Fibroblast of skin of back (primary cell): ENCODE data around the gene APC.

Experiments used
- DNase-seq: peaks from one replicate; pipeline ENCODE4 v3.0.0-alpha.2; 2013

The APC gene

DNA sequence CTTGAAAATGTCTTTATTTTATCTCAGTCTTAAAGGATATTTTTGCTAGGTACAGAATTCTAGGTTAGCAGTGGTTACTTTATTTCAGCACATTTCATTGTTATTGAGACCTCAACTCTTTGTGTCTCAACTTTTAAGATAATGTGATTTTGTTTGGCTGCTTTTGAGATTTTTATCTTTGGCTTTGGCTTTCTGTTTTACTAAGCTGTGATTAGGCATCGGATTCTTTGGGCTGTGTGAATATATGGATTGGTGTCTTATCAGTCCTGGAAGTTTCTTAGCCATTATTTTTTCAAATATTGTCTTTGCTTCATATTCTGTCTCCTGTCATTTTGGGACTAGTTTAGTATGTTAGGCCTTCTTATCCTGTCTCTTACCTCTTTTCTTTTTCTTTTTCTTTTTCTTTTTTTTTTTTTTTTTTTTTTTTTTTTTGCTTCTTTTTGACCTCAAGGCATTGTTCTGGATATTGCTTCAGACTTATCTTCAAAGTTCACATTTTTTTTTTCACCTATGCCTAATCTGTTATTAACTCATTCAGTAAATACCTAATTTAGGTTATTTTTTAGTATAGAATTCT lies 20.1 kb upstream of the APC start:
- no peak for DNase-seq

DNA sequence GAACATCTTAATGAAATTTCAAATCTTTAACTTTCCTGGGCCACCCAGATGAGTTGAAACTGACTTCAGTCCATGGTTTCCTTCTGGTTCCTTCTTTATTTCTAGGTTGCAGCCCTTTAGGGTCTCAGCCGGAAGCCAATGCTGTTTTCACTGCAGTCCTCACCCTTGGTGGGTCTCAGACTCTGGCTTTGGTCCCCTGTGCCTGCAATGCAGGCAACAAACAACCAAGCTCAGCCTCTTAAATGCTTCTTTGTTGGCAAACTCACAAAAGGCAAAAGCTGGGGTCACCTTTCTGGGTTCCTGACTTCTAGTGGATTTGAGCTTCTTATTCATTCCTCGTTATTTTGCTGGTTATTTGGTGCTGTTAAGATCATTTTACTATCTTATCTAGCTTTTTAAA lies 19.3 kb upstream of the APC start:
- no peak for DNase-seq

DNA sequence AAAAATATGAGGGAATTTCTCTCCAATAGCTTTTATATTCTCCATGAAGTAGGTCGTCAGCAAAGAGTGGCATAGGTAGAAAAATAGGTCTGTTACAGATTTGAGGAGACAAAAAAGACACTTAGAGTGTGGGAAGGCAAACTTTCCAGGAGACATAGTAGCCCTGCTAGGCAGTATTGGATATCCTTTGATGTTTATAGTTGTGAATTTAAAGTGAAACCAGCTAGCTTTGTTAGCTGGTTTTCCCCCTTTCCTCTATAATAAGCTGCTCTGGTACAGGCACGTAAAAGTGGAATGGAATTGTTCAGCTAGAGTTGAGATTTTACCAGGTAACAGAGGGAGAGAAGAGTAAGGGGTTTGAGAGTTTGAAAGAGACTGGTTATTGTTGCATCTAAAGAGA lies 17.1 kb upstream of the APC start:
- no peak for DNase-seq

DNA sequence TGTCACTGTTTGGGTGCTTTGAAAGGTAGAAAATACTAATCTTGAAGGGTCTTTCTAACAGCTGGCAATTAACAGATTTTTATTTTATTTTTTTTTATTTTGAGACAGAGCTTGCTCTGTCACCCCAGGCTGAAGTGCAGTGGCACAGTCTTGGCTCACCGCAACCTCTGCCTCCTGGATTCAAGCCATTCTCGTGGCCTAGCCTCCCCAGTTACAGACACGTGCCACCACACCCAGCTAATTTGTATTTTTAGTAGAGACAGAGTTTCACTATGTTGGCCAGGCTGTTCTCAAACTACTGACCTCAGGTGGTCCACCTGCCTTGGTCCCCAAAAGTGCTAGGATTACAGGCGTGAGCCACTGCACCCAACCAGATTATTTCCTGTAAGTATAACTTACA lies 12.8 kb upstream of the APC start:
- DNase-seq = no peak

DNA sequence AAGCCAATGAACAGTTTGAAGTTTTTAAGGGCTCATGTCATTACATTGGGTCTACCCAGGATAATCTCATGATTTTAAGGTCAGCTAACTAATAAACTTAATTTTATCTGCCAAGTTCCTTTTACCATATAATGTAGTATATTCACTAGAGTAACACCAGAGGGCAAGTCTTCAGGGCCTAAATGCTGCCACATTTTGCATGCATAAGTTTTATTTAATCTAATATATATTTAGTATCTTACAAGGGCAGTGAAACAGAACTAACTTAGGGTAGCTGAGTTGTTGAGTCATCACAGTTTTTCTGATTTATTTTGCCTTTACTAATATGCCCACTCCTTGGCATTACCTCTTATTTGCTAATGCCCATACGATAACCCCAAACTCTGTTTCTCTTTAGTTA lies 8.1 kb upstream of the APC start:
- DNase-seq = no peak

DNA sequence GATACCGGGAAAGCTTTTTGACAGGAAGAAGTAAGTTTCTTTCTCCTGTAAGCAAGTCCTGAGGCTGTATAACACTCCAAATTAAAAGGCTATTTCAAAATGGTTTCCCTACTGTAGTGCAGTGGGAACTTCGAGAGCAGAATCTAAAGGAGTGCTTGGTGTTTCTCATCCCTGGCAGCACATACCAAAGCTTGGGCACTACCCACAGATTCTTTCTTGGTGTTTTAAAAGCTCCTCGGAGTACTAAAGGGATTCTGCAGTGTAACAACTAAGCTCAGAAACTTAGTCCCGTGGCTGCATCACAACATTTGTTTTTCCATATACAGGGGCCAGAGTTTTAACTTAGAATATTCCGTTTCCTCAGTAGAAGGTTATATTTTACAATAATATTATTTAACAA lies 5.6 kb upstream of the APC start:
- DNase-seq = no peak

DNA sequence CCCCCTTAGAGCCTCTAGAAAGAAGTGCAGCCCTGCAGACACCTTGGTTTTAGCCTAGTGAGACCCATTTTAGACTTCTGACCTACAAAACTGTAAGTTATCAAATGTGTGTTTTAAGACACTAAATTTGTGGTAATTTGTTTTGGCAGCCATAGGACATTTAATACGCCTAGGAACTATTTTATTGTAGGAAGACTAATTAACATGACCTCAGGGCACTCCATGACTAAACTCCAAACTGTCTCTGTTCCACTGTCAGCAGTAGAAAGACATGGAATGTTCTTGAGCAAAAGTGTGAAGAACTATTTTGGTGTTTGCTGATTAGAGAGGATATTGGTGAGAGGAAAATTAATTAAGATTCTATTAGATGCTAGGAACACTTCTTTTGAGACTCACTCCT lies 4.1 kb upstream of the APC start:
- no peak for DNase-seq

DNA sequence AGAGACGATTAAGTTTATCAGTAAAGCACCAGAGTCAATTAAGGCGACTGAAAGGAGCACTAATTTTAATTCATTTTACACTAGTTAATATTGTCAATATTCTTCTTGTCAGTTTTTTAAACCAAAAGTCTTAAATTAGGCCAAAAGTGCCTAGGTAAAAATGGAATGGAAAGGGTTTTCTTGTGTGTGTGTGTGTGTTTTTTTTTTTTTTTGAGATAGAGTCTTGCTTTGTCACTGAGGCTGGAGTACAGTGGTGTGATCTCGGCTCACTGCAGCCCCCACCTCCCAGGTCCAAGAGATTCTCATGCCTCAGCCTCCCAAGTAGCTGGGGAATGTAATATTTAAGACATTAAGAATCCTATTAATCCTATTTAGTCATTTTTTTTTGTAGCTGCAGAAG lies 3.1 kb upstream of the APC start:
- peak; percentile 30 for DNase-seq

DNA sequence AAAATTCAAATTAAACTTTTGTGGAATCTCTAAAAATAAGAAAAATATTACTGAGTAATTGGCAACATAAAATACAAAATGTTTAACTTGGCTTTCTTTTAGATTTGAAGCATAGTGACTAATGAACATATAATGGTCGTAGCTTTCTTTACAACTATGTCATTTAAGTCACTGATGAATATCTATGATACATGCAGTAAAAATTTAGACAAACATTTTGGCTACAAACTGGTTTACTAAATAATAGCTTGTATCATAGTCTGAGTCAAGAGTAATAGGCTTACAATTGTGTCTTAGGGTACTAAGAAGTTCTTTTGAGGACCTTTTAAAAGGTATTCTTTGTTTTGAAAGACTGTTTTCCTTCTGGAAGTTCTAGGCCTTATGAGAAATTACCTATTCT lies 2.0 kb upstream of the APC start:
- DNase-seq = peak; percentile 84

DNA sequence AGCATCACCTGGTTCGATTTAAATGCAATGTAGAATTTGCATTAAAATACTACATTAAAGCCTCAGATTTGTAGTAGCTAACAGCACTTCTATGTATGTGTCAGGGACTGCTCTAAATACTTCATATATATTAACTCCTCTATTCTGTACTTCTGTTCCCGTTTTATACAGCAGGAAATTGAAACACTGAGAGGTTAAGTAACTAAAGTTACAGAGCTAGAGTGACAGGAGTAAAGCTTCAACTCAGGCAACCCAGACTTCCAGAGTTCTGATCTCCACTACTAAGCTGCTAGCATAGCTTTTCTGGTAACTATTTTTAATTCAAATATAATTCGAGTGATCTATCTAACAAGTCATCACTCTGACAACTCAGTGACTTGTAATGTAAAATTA lies 619 bp upstream of the APC start:
- DNase-seq = no peak

DNA sequence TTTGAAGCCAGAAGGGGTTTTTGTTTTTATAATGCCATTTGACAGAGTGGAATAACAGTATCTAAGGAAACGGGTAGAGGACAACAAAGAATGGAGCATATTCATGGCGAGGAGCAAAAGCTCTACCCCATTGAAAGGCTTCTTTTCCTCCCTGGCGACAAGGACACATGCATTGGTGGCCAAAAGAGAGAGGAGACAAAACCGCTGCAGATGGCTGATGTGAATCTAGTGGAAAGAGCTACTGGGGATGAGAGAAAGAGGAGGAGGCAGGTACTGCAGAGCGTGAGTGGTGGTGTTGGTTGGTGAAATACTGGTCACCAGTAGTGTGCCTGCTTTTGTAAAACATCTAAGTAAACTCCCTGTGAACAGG lies 491 bp downstream of the APC start:
- no peak for DNase-seq

DNA sequence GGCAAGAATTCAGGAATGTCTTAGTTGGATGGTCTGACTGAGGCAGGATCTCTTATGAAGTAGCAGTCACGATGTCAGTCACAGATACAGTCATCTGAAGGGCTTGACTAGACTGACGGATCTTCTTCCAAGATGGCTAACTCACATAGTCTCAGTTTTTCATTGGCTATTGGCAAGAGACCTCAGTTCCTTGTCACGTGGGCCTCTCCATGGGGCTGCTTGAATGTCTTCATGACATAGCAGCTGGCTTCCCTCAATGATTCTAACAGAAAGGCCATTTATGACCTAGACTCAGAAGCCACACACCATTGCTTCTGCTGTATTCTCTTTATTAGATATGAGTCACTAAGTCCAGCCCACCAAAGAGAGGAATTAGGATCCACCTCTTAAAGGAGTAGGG lies 4.7 kb downstream of the APC start:
- no peak for DNase-seq

DNA sequence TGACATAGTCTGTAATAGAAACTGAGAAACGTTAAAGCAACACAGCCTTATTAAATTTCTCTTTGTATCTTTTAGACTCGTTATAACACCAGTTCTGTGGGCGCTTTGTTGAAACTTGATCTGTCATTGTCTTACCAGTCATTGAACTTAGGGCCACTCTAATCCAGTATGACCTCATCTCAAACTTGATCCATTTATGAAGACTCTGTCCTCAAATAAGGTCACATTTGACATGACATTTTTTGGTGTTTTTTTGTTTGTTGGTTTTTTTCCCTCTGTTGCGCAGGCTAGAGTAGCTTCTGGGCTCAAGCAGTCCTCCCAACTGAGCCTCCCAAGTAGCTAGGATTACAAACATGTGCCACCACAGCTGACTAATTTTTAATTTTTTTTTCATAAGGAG lies 5.9 kb downstream of the APC start:
- no peak for DNase-seq

DNA sequence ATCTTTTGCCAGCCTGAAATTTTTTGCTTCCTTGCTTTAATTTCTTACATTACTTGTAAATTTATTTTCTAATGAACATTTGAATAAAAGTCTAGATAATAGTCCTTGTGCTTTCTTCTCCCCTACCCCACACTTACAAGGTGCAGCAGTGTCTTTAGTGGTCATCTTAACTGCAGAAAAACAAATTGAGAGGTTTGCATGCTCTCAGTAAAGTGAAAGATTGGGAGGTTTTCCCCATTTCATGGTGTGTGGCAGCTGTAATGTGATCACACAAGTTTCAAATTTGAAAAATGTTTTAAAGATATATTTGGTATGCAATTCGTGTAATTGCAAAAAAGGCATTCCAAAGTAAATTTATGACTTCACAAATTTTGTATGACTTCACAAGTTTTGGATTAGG lies 14.7 kb downstream of the APC start:
- no peak for DNase-seq

DNA sequence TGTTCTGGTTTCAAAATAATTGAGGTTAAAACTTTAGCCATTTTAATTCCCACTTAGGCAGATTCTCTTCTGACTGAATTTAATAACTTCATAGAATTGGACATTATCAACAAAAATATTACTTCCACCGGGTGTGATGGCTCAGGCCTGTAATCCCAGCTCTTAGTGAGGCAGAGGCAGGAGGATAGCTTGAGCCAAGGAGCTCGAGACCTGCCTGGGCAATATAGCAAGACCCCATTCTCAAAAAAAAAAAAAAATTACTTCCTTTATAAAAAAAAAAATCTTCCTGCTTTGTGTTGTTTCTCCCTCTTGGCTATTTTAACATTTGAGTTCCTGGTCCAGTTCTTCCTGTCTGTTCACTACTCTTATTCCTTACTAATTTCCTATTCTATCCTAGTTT lies 18.0 kb downstream of the APC start:
- DNase-seq = no peak

DNA sequence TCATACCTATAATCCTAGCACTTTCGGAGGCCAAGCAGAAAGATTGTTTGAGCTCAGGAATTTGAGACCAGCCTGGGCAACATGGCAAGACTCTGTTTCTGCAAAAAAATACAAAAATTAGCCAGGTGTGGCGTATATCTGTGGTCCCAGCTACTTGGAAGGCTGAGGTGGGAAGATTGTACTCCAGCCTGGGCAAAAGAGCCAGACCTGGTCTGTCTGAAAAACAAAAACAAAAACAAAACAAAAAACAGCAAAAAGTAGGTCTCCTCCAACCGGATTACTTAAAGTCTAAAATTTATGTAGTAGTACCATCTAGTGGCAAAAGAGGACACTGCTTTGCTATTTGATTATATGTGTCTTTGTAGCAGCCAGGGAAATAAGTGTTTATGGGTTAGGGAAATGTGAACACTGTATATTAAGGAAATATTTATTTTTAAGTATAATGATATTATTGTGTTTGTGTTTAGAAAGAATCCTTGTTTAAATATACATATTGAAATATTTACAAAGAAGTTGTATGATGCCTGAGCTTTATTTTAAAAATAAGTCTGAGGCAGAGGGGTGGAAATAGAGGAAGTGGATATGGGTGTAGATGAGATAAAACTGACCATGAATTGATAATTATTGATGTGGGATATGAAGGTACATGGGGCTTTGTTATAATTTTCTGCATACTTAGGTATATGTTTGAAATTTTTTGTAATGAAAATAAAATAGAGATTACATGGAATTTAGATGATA lies 20.0 kb downstream of the APC start:
- DNase-seq = peak; percentile 54

DNA sequence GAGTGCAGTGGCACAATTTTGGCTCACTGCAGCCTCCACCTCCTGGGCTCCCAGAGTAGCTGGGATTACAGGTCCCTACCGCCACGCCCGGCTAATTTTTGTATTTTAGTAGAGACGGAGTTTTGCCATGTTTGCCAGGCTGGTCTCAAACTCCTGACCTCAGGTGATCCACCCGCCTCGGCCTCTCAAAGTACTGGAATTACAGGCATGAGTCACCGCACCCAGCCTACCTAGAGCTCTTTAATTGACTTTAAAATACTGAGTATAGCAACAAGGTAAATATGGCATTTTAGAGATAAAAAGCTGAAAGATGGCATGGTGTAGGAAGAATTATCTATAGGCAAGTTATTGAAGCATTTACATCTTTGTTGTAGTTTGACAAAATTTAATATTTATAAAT lies 21.0 kb downstream of the APC start:
- no peak for DNase-seq

DNA sequence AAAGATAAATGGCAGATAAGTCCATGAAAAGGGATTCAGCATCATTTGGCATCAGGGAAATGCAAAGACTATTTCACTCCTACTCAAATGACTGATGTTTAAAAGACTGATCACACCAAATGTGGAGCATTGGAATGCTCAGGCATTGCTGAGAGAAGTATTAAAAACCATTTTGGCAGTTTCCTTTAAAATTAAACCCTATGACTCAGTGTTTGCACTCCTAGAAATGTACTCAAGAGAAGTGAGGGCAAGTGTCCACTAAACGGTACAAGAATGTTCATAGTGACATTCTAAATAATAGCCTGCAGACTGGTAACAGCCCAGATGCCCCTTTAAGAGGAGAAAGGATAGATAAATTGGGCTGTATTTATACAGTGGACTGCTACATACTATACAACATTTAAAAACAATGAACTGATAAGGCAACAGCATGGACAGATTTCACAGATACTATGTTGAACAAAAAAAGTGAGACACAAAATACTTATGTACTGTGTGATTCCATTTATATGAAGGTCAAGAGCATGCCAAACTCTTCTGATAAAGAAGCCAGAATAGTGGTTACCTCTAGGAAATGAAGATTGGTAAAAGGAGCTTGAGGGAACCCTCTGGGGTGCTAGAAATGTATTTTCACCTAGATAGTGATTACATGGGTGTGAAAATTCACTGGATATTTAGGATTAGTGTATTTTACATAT lies 24.6 kb downstream of the APC start:
- peak; percentile 73 for DNase-seq

DNA sequence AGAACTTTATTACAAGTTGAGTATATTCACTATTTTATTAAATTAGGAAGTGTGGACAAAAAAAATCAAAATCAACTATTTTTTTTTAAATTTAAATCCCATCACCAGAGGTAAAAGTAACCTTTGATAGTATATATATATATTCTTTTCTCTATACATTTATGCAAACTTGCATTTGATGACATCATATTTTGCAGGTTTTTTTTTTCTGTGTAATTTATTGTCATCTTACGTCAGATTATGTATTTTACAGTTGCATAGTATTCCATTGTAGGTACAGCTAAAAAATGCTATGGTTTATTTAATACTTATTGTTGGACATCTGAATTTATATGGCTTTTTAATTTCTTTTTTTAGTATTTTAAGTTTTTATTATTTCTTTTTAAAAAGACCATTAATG lies 25.5 kb downstream of the APC start:
- no peak for DNase-seq

DNA sequence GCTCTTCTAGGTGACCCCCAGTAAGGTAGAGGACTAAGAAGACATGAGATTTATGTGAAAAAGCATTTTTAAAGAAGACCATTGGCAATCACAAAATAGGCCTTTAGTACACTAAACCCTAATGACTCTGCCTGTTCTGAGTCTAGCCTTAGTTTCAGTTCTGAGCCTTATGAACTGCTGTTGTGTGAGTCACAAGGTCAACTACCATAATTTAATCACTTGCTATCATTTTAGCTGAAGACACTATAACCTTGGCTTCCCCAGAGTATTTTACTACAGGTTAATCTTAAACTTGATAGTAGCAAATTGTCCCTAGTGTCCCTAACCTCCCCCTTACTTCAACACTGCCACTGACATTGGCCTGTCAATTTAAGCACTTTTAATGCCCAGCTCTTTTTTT lies 34.4 kb downstream of the APC start:
- DNase-seq = peak; percentile 25

DNA sequence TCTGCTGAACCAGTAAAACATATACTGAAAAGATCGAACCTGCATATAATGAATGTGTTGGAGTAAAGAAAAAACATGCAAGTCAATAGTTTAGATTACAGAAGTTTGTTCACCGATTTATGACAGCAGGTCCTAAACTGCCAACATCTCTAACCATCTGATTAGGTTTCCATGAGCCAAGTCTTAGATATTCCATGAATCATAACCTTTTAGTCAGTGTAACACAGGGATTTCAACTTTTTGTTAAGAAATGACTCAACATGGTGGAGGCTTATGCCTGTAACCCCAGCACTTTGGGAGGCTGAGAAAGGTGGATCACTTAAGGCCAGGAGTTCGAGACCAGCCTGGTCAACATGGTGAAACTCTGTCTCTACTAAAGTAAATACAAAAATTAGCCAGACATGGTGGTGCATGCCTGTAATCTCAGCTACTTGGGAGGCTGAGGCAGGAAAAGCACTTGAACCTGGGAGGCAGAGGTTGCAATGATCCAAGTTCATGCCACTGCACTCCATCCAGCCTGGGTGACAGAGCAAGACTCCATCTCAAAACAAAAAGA lies 38.7 kb downstream of the APC start:
- DNase-seq = peak; percentile 57

DNA sequence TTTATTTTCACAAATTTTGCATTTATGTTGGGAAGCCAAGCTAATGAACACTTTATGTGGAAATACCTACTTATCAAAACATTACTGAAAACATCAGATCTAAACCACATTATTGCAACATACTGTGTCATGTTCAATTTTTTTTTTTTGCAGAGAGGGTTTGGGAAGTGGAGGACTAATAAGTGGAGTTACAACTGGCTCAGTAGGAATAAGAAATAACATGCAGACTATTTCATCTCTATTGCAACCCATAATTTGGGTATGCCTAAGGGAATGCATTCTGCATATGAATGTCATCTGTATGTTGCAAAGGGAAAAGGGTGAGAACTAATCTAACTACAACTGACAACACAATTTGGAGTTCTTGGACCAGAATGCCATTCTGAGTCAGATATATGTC lies 41.8 kb downstream of the APC start:
- DNase-seq = peak; percentile 21

DNA sequence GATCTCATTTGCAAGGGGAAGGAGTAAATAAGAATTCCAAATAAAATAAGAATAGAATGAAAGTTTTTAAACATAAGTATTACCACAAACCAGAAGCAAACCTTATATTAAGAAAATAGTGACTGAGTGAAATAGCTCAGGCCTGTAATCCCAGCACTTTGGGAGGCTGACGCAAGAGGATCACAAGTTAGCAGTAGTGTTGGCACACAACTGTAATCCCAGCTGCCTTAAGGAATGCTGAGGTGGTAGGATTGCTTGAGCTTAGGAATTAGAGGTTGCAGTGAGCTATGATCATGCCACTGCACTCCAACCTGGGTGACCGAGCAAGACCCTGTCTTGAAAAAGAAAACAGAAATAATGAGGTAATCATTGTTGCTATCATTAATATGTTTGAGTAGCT lies 47.0 kb downstream of the APC start:
- DNase-seq = no peak

DNA sequence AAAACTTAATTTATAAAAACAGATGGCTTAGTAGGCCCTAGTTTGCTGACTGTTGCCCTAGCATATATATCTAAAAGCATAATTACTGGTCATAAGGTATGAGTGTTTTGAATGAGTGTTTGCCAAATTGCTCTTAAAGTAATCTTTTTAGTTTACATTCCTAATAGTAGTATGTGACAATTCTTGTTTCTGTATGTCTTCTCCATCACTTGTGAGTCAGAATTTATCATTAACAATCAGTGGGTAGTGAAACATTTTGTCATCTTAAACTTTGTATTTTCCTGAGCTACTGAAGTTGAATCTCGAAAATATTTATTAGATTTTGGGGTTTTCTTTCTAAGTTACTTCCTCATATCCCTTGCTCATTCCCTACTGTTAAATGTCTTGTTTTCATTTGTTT lies 49.6 kb downstream of the APC start:
- DNase-seq = peak; percentile 46
